Activated CD4-positive, alpha-beta T cell treated with anti-CD3 and anti-CD28 coated beads, Interleukin-2, amount 10 ng/mL, durations not matched to agents 7 days and 5 days (primary cell): ENCODE data around the gene LCE2C. TPM values are rescaled to one million over a fixed set of nuclear protein-coding genes. Genes with fewer than 3 reads are reported as not detected.
"Not testable (repeated sequence)": the region's sequence is repeated elsewhere in the genome, so short reads cannot be mapped to it uniquely, and the experiment has no call there.

Source experiments
- CTCF ChIA-PET: fragments of 350-600 bp; sonication (Branson Sonifier 250); formaldehyde crosslinking; loops from one replicate; lab custom pipeline; 2021; ENCODE audit warnings: antibody characterized with exemption; lab: Charles Lee
- POLR2A ChIA-PET: fragments of 350-600 bp; sonication (Branson Sonifier 250); formaldehyde crosslinking; loops from one replicate; lab custom pipeline; 2021; ENCODE audit warnings: antibody characterized with exemption; lab: Charles Lee
- DNase-seq: peaks from one replicate; pipeline ENCODE4 v3.0.0-alpha.2; 2020
- H3K27ac Mint-ChIP-seq: one replicate; pipeline ENCODE4 v1.8.0; 2021; ENCODE audit warnings: mild to moderate bottlenecking, moderate library complexity, mixed read lengths
- H3K27me3 Mint-ChIP-seq: one replicate; pipeline ENCODE4 v1.8.0; 2021; ENCODE audit warnings: mixed read lengths
- H3K36me3 Mint-ChIP-seq: one replicate; pipeline ENCODE4 v1.8.0; 2021; ENCODE audit warnings: low read depth, mixed read lengths
- H3K4me1 Mint-ChIP-seq: one replicate; pipeline ENCODE4 v1.8.0; 2021; ENCODE audit warnings: mixed read lengths
- H3K4me3 Mint-ChIP-seq: one replicate; pipeline ENCODE4 v1.8.0; 2021; ENCODE audit warnings: mild to moderate bottlenecking, moderate library complexity, mixed read lengths
- H3K9me3 Mint-ChIP-seq: one replicate; pipeline ENCODE4 v1.8.0; 2021; ENCODE audit warnings: mixed read lengths
- total RNA-seq, 2 experiments: library from RNA; stranded (reverse); gene quantifications; one replicate each; pipeline ENCODE4 v1.2.3, GENCODE V29; 2021

LCE2C gene, protein sequence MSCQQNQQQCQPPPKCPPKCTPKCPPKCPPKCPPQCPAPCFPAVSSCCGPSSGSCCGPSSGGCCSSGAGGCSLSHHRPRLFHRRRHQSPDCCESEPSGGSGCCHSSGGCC
- not detected for total RNA-seq

DNA sequence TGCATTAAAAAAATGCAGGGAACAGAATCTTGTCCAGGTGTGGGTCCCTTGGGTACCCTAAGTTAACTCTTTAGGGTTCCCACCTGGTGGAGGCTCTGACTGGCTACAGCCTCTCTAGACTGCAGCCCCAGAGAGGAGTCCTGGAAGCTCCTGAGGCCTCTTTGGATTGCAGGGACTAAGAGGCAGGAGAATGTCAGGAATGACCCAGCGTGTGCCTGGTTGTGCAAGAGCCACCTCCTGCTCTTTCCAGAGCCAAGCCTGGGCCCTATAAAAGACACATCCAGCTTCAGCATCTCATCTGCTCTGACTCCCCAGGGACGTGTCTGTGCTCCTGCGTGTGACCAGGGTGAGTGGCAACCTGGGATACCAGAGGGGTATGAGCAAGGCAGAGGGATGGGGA is at the start of gene LCE2C:
LCE2C (plus strand) TSS at position 297 of the 400 bp plus-strand sequence. CDS start 737 bp downstream, outside the sequence.
- H3K36me3 Mint-ChIP-seq, DNase-seq, H3K4me3 Mint-ChIP-seq, H3K27ac Mint-ChIP-seq, H3K4me1 Mint-ChIP-seq, H3K9me3 Mint-ChIP-seq, H3K27me3 Mint-ChIP-seq, POLR2A ChIA-PET, CTCF ChIA-PET: not testable (repeated sequence)

DNA sequence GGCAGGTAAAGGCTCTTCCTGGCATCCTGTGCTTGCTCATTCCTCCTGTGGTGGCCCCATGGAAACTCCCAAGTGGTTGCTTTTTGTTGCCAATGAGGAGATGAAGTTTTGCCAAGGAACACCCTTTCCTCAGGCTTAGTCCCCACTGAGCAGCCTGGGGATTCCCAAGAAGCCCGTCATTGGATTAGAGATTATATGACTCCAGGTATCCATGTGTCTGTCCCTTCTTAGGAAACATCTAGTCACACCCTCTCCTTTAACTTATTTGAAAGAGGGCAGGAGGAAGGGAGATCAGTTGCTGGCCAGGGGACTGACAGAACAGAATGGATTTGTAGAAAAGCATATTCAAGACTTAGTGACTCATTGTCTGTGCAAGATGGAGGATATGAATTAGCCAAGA is 48.3 kb upstream of the LCE2C start:
- H3K4me1 Mint-ChIP-seq = peaks cover 10% of the 10 kb centered on the region
- H3K4me3 Mint-ChIP-seq = no peak overlapping the region
- CTCF ChIA-PET = no interaction called here
- peaks cover 20% of the 10 kb centered on the region for H3K27me3 Mint-ChIP-seq
- H3K36me3 Mint-ChIP-seq = no peaks in the 10 kb centered on the region
- no peaks in the 10 kb centered on the region for H3K9me3 Mint-ChIP-seq
- POLR2A ChIA-PET = no interaction called here
- no peak overlapping the region for H3K27ac Mint-ChIP-seq
- DNase-seq = no peak

DNA sequence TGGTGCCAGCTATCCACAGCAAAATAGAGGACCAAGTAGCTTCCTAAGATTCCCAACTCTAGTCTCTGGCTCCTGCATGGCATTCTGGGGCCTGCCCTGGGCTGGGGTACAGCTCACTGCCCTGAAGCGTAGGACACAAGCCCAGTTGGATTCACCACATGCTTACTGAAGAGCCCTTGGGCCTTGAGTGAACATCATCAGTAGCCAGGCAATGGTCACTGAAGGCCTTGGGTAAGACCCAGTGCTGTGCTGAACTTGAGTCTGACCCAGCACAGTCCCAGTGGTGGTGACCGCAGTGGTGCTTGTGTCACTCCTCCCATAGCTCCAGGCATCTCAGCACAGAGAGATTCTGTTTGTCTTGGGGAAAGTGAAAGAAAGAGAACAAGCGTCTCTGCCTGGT is 44.5 kb upstream of the LCE2C start:
- Mint-ChIP-seq H3K9me3 (no peaks in the 10 kb centered on the region), H3K36me3 (no peaks in the 10 kb centered on the region), H3K4me1 (no peaks in the 10 kb centered on the region), H3K27me3 (peaks cover 18% of the 10 kb centered on the region), H3K4me3 (no peak overlapping the region), H3K27ac (no peak overlapping the region)
- ChIA-PET CTCF (no interaction called here), POLR2A (no interaction called here)
- DNase-seq = no peak

DNA sequence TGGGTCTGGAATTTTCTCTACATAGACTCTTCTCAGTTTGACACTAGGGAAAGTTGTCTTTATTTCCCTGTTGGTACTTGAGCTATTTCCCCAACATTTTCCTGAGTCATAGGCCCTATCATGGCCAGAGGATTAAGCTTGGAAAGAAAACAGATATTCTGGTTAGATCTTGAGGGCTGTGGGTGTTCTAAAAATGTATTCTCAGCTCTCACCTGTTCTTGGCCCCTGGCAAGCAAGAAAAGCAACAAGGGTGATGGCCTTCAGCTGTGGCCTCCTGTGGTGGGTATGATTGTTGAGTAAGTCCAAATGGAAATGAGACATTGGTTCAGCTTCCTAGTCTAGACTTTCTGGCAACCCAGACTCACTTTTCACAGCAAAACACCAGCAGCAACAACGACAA is 34.7 kb upstream of the LCE2C start:
- DNase-seq = no peak
- POLR2A ChIA-PET = no interaction called here
- Mint-ChIP-seq H3K4me1 (no peaks in the 10 kb centered on the region), H3K36me3 (no peaks in the 10 kb centered on the region), H3K4me3 (no peak overlapping the region), H3K9me3 (no peaks in the 10 kb centered on the region), H3K27me3 (peaks cover 3% of the 10 kb centered on the region), H3K27ac (no peak overlapping the region)
- CTCF ChIA-PET = interaction anchor here (1.1 kb wide), 1 partner anchor 17 kb away, joined by 4 read pairs; the partner anchor contains the start of gene LCE3A

DNA sequence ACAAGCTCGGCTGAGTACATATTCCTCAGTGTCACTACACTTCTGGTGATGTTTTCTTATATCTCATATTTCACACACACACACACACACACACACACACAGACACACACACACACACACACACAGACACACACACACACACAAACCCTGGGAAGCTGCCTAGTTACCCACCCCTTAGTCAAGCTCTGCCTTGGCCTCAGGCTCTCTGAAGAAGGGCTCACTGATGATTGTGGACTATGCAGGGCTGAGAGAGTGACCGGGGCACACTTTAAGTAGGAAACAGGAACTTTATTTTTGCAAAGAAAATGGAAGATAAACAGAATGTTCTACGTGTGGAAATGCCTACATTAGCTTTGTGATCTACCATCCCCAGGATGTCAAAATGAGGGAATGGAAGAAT is 31.1 kb upstream of the LCE2C start:
- H3K4me3 Mint-ChIP-seq = no peak overlapping the region
- ChIA-PET POLR2A (no interaction called here), CTCF (interaction anchor here (0.8 kb wide), 1 partner anchor 183 kb away, joined by 3 read pairs; the partner anchor contains the start of gene LCE1A)

DNA sequence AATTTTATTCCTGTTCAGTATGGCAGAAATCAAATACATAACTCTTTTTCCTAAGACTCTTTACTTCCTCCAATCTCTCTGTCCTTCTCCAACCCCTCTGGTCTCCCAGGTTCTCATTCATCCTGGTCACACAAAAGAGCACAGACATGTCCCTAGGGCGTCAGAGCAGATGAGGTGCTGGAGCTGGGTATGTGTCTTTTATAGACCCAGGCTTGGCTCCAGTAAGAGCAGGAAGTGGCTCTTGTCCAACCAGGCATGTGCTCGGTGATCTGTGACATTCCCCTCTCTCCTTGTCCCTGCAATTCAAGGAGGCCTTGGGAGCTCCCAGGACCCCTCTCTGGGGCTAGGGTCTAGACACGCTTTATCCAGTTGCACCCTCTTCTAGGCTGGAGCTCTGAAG is 29.9 kb upstream of the LCE2C start:
- ChIA-PET POLR2A (no interaction called here), CTCF (interaction anchor here (1.1 kb wide), 1 partner anchor 10 kb away, joined by 5 read pairs; no protein-coding TSS in a partner anchor)
- H3K27ac Mint-ChIP-seq = no peak overlapping the region

More for the DNA sequence above, 31.1 kb upstream of the LCE2C start:
- Mint-ChIP-seq H3K27ac (no peak overlapping the region), H3K27me3 (peaks cover 7% of the 10 kb centered on the region), H3K36me3 (no peaks in the 10 kb centered on the region), H3K9me3 (no peaks in the 10 kb centered on the region), H3K4me1 (no peaks in the 10 kb centered on the region)
- no peak for DNase-seq

DNA sequence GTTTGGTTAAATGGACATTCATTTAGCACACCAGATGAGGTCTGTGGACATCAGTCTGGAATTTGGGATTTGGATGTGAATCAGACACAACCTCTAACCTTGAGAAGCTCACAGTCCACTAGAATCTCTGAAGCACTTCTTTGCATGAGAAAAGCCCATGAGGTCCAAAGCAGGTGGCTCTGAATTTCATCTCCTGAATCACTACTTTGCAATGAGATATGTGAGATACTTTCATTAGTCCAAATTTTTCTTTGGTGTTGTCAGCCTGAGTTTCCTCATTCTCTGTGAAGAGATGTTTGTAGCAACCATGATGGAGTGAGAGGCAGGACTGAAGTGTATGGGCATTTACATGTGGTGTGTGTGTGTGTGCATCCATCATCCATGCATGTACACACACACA is 28.4 kb upstream of the LCE2C start:
- ChIA-PET CTCF (no interaction called here), POLR2A (no interaction called here)
- Mint-ChIP-seq H3K9me3 (no peaks in the 10 kb centered on the region), H3K27me3 (peaks cover 20% of the 10 kb centered on the region), H3K36me3 (no peaks in the 10 kb centered on the region), H3K4me1 (no peaks in the 10 kb centered on the region), H3K27ac (no peak overlapping the region), H3K4me3 (no peak overlapping the region)
- no peak for DNase-seq

More for the DNA sequence above, 29.9 kb upstream of the LCE2C start:
- Mint-ChIP-seq H3K4me3 (no peak overlapping the region), H3K4me1 (no peaks in the 10 kb centered on the region), H3K27me3 (peaks cover 13% of the 10 kb centered on the region), H3K36me3 (no peaks in the 10 kb centered on the region), H3K9me3 (no peaks in the 10 kb centered on the region)
- no peak for DNase-seq

DNA sequence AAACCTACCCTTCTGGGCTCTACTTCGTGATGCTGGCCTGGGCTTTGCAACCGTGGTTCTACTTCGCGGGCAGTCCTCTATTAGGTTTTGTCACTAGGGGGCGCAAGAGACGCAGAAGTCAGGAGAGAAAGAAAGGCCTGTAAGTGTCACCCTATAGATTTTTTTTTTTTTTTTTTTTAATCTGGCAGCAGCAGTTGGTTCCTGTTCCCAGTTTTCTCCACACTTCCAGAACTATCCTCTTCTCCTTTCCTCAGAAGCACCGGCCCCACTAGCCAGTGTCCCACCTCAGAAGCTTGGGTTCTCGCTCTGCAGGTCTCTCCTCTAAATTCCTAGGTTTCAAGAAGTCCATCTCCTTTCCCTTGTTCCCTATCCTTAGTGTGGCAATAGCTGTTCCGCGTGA is 21.0 kb upstream of the LCE2C start:
- Mint-ChIP-seq H3K36me3 (no peaks in the 10 kb centered on the region), H3K27me3 (peaks cover 23% of the 10 kb centered on the region), H3K9me3 (no peaks in the 10 kb centered on the region), H3K4me3 (no peak overlapping the region), H3K27ac (no peak overlapping the region), H3K4me1 (no peaks in the 10 kb centered on the region)
- ChIA-PET POLR2A (no interaction called here), CTCF (interaction anchor here (1.0 to 1.6 kb wide), 2 partner anchors 9 to 14 kb away, joined by 3 to 5 read pairs; no protein-coding TSS in a partner anchor)
- DNase-seq = peak; percentile 75

DNA sequence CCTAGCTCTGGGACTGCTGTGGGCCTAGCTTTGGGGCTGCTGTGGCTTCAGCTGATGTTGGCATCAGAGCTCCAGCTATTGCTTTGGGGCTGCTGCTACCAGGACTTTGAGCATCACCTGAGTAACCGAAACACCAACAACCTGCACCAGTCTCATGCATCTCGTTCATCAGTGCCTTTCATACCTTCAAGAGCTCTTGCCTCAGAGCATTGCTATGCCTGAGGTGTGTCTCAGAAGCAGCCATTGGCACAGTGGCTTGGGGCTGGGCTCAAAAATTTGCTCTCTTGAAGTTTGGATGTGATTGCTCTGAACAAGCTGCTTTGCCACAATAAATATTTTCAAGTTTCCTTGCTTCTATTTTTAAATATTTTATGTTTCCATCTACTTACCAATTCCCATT is 18.6 kb upstream of the LCE2C start:
- ChIA-PET POLR2A (no interaction called here), CTCF (no interaction called here)
- H3K36me3 Mint-ChIP-seq = no peaks in the 10 kb centered on the region
- H3K4me1 Mint-ChIP-seq = no peaks in the 10 kb centered on the region
- no peak for DNase-seq
- no peak overlapping the region for H3K4me3 Mint-ChIP-seq
- H3K27ac Mint-ChIP-seq = no peak overlapping the region
- peaks cover 12% of the 10 kb centered on the region for H3K27me3 Mint-ChIP-seq
- H3K9me3 Mint-ChIP-seq = no peaks in the 10 kb centered on the region

DNA sequence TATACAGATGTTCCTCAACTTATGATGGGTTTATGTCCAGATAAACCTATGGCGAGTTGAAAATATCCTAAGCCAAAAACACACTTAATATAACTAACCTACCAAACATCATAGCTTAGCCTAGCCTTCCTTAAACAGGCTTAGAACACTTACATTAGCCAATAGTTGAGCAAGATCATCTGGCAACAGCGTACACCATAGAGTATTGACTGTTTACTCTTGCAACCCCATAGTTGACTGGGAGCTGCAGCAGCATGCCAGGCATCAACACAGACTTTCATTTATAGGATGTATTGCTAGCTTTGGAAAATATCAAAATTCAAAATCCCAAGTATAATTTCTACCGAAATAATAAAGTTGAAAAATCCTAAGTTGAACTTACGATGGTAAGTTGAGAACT is 17.4 kb upstream of the LCE2C start:
- H3K9me3 Mint-ChIP-seq = no peaks in the 10 kb centered on the region
- H3K27ac Mint-ChIP-seq = no peak overlapping the region
- no peaks in the 10 kb centered on the region for H3K4me1 Mint-ChIP-seq
- peaks cover 7% of the 10 kb centered on the region for H3K27me3 Mint-ChIP-seq
- no peaks in the 10 kb centered on the region for H3K36me3 Mint-ChIP-seq
- ChIA-PET POLR2A (no interaction called here), CTCF (no interaction called here)
- H3K4me3 Mint-ChIP-seq = no peak overlapping the region
- no peak for DNase-seq

DNA sequence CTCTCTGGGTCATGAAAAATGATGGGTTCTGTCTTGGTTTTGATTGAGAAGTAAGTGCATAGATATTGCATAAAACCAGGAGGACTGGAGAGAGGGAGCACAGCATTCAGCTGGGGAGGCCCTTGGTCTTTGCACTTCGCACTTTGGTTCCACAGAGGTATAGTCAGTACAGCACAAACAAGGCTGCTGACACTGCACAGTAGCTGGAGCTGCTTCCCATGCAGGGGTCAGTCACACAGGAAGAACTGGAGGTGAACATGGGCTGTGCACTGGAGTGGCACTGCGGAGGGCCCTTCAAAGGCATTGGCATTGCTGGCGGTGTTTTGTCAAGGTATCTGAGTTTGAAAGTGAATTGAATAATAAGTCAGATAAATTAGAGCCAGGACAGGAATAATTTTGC is 16.4 kb upstream of the LCE2C start:
- no peak for DNase-seq
- Mint-ChIP-seq H3K4me1 (no peaks in the 10 kb centered on the region), H3K27ac (no peak overlapping the region), H3K36me3 (no peaks in the 10 kb centered on the region), H3K27me3 (peaks cover 4% of the 10 kb centered on the region), H3K9me3 (no peaks in the 10 kb centered on the region), H3K4me3 (no peak overlapping the region)
- ChIA-PET CTCF (no interaction called here), POLR2A (no interaction called here)

DNA sequence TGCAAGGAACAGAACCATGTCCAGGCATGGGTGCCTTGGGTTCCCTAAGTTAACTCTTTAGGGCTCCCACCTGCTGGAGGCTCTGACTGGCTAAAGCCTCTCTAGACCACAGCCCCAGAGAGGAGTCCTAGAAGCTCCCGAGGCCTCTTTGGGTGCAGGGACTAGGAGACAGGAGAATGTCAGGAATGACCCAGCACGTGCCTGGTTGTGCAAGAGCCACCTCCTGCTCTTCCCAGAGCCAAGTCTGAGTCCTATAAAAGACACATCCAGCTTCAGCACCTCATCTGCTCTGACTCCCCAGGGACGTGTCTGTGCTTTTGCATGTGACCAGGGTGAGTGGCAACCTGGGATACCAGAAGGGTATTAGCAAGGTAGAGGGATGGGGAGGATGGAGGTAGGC is 12.0 kb upstream of the LCE2C start, which contains the start of gene LCE2D:
LCE2D (plus strand) TSS at position 283 of the 400 bp plus-strand sequence. CDS start 726 bp downstream, outside the sequence.
- peaks cover 4% of the 10 kb centered on the region for H3K27me3 Mint-ChIP-seq
- no peaks in the 10 kb centered on the region for H3K9me3 Mint-ChIP-seq
- H3K27ac Mint-ChIP-seq = no peak within 1 kb of the TSS
- POLR2A ChIA-PET = no interaction called here
- no peak for DNase-seq
- no peaks in the 10 kb centered on the region for H3K4me1 Mint-ChIP-seq
- no peaks in the 10 kb centered on the region for H3K36me3 Mint-ChIP-seq
- CTCF ChIA-PET = no interaction called here
- no peak within 1 kb of the TSS for H3K4me3 Mint-ChIP-seq

DNA sequence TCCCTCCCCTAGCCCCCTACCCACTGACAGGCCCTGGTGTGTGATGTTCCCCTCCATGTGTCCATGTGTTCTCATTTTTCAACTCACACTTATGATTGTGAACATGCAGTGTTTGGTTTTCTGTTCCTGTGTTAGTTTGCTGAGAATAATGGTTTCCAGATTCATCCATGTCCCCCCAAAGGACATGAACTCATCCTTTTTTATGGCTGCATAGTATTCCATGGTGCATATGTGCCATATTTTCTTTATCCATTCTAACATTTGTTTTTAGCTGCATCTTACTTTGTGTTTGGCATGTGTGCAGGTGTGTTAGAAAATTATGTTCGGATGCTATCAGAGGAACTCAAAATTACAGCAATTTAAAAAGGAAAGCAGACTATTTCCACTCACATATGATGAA is 8.9 kb upstream of the LCE2C start:
- H3K27ac Mint-ChIP-seq, H3K27me3 Mint-ChIP-seq, H3K4me3 Mint-ChIP-seq, DNase-seq, H3K9me3 Mint-ChIP-seq, H3K36me3 Mint-ChIP-seq, POLR2A ChIA-PET, CTCF ChIA-PET, H3K4me1 Mint-ChIP-seq: not testable (repeated sequence)

DNA sequence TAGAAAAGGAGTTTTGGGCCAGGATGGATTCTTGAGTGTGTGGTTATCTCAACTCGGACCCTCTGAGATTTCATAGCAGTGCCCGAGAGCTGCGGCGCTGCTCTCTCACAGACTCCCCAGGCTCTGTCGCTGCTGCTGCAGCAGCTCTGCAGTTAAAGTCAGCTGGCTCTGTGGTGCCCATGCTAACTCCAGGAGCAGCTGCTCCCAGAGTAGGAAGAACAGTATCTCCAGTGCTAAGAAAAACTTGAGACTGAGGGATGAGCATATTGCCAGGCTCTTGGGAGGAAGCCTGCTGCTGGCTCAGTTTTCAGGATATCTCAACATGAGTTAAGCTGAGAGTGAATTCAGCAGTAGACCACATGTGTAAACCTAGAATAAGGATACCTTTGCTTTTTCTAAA is 7.4 kb upstream of the LCE2C start:
- POLR2A ChIA-PET = no interaction called here

More for the DNA sequence above, 7.4 kb upstream of the LCE2C start:
- H3K27ac Mint-ChIP-seq = no peak overlapping the region
- no peaks in the 10 kb centered on the region for H3K36me3 Mint-ChIP-seq
- peaks cover 6% of the 10 kb centered on the region for H3K27me3 Mint-ChIP-seq
- no peaks in the 10 kb centered on the region for H3K4me1 Mint-ChIP-seq
- H3K4me3 Mint-ChIP-seq = no peak overlapping the region
- CTCF ChIA-PET = interaction anchor here (1.0 kb wide), 1 partner anchor 14 kb away, joined by 3 read pairs; no protein-coding TSS in a partner anchor
- DNase-seq = no peak
- H3K9me3 Mint-ChIP-seq = no peaks in the 10 kb centered on the region
